HG03159 (cell line): ENCODE measurements around the gene ISYNA1.

Experiments used
- ATAC-seq: cut with Tn5 transposase; IDR thresholded peaks from one replicate; pipeline ENCODE4 v1.9.1; 2021; ENCODE audit warnings: mild to moderate bottlenecking, moderate library complexity; ENCODE audit not compliant: unreplicated experiment

ISYNA1 gene

DNA sequence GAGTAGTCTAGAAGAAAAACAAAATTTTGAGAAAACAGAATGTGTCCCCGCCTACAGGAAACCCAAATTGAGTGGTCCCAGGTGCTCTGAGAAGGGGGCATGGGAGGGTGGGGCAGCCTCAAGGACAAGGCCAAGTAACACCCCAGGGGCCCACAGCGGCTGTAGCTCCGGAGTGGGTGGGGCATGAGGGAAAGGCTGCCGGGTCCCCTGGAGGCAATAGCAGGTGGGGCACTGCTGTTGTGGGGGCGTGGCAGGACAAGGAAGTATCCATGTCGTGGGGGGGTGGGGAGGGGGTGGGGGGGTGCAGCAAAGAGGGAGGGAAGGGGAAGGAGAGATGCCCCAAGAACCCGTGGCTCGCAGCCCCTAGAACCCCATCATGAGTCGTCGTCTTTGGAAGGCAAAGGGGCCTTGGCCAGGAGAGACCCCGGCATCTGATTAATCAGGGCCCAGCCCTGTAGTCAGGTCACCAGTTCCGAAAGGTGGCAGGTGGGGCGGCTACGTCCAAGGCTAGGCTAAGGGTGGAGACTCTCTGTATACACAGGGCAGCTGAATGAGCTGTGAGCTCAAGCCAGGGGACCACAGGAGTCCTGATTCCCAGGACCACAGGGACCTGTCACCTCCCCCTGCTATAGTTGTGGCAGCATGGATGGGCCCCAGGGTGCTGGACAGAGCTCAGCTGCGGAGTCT is 7.5 kb upstream of the ISYNA1 start:
- ATAC-seq: no peak

DNA sequence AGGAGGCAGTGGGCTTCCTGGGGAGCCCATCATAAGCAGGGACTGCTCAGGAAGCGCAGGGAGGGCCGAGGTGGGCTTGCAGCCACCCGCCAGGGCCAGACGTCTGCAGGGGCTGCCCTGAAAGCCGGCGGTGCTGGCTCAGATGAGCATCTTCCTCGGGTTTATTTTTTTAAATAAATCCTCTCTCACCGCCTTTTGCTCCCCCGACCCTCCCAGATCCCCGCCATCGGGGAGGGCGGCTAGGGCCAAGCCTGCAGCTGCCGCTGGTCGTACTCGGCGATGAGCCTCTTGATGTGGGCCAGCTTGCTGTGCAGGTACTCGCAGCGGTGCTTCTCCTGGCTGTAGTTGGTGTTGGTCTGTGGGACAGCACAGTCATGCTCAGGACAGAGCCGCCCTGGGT is 6.6 kb upstream of the ISYNA1 start:
- ATAC-seq: no peak

DNA sequence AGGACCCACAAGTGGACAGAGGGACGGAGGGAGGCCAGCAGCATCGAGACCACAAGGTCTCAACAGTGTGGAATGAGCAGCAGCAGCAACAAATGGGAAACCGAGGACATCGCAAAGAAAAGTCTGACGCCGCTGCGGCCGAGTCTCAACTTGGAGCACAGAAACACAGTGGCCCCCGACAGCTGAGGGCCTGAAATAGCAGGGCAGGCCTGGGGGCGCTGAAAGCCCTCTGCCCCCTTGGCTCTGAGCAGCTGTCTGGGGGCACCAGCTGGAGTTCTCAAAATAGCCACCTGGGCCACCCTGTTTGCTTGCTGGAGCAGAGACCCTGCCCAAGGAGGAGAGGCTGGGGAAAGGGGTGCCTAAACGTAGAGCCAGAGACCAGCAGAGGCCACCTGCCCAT is 5.9 kb upstream of the ISYNA1 start:
- no peak for ATAC-seq

DNA sequence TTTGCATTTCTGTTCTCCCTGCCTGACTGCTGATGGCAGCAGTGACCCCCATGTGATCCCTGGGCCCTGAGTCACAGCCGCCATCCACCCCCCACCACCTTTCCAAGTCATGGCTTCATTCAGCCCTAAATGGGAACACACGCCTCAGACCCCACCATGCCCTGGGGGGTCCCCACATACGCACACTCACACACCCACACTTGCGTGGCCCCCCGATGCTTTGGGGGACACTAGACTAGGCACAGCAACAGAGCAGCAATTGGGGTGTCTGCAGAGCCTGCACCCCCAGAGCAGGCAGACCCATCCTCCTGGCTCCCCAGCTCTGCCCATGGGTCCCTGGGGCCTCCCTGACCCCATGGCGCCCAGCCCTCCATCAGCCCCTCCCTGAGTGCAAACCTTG is 5.5 kb upstream of the ISYNA1 start:
- no peak for ATAC-seq

DNA sequence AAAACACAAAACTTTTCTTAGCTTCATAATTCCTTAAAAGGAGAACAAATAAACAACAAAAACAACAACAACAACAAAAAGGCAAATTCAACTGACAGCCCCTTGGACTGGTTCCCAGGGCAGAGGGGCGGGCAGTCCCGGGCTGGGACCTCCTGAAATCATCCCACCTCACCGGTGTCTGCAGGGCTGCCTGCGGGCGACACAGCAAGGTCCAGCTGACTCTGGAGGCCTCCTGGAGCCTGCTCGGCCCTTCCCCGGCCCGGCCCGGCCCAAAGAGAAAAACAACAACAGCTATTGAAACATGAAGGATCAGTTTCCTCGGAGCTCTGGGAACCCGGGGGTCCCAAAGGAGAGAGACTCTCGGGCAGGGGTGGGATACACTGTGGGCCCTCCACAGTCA is 5.0 kb upstream of the ISYNA1 start:
- ATAC-seq: no peak

DNA sequence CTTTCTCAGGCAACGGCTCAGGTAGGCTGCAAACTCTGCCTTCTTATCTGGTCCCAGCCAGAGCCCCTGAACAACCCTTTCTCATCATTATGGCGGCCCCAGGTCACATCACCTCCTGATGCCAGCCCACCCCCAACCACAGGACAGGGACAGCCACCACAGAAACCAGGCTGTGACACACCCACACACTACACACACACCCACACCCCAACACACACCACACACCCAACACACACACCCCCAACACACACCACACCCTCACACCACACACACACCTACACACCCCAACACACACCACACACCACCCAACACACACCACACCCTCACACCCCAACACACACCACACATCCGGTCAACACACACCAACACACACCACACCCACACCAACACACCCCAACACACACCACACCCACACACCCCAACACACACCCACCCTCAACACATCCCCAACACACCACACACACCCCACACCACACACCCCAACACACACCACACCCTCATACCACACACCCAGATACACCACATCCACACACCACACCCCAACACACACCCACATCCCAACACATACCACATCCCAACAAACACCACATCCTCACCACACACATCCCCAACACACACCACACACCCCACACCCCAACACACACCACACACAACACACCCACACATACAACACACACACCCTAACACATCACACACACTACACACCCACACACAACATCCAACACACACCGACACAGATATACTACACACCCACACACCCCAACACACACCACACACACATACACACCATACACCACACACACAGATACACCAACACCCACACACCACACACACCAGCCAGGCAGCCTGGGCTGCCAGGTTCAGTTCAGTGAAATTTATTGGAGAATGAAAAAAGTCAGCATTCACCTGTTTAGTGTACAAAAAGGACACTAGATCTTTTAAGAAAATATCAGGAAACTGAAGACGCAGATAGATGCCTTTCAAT is 4.2 kb upstream of the ISYNA1 start:
- ATAC-seq: no peak

DNA sequence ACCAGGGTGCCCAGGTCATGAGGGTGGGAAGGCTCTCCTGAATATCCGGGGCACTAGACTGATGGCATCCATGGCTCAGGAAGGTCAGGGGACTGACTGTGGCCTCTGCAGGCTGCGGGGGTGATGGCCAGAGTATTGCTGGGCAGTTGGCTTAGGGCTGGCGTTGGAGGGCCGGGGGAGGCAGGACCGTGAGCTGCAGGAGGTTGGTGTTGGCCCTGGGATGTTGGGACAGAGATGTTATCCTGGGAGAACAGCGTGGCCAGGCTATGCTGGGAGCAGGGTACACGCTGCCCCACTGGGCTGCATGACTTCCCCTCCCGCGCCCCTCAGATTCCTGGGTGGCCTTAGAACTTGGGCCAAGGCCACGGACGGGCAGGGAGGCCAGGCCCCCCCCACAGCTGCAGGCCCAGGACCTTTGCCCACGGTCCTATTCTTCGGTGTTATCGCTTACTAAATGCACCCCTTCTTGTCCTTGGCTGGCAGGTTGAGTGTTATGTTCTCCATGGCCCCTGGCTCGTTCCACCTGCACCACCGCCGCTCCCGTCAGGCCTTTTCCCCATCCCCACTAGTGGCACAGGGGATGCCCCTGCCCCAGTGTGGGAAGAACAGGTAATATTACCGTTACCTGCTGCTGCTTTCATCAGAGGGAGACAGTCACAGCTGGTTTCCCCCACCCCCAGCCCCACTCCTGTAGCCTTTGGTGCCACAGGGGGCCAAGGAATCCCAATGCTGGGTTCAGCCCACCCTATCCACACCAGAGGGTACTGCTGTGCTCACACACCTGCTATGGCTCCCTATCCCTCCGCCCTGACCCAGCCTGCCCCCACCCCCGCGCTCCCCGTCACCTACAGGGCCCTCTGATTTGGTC is 3.2 kb upstream of the ISYNA1 start:
- no peak for ATAC-seq

DNA sequence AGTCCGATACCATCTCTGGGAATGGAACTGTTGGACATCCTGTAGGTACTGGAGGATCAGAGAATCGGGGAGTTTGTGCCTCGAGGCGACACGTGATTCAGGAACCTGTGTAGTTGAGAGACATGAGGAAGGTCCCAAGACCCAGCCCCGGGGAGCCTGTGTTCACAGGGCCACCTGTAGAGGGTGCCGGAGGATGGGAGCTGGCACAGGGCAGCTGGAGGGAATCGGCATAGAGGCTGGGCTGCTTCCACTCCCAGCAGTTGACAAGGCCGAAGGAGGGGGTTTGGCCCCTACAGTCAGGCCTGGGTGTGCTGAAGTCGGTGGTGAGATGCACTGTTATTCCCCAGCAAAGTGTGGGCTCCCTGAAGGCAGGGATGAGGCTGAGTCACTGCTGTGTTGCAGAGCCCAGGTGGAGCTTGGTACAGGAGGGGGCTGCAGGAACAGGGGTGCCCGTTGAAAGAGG is 2.5 kb upstream of the ISYNA1 start:
- ATAC-seq: no peak

DNA sequence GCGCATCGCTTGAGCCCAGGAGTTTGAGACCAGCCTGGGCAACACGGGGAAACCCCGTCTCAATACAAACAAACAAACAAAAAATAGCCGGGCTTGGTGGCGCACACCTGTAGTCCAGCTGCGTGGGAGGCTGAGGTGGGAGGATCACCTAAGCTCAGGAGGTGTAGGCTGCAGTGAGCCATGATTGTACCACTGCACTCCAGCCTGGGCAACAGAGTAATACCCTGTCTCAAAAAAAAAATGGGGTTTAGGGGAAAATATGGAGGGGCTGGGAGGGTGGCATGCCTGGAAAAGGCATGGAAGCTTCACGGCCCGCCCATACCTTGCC is 1.9 kb upstream of the ISYNA1 start:
- ATAC-seq: no peak

DNA sequence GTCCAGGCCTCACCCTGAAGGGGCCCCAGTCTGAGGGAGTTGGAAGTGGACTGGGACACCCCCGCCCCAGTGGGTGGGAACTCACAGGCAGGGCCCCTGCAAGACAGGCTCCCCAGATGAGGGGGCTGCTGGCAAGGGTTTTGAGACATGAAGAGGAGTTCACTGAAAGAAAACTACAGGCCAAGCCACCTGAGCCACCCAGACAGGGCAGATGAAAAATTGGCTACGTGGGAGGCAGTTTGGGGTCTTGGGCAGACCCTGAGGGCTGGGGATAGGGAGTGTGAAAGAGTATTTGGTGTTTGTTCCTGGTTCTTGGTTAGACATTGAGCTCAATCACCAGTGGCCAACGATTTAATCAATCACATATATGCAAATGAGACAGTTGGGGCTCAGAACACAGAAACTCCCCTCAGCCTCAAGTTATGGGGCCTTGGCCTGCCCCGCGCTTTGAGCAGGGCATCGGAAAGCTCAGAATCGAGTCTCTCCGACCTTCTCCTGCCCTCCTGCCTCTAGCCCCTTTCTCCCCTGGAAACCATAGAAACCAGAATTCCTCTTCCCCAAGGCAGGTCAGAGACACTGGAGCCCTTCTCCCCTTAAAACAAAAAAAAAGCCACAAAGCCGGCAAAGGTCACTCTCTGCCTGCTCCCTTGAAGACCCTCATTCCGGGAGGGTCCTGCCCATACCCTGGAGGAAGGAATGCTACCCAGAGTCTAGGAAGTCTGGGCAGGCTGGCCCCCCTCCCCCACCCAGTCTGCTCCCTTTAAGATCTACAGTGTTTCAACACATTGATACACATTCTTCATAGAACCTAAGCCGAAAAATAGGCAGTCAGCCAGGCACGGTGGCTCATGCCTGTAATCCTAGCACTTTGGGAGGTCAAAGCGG is 1.3 kb upstream of the ISYNA1 start:
- ATAC-seq: no peak

DNA sequence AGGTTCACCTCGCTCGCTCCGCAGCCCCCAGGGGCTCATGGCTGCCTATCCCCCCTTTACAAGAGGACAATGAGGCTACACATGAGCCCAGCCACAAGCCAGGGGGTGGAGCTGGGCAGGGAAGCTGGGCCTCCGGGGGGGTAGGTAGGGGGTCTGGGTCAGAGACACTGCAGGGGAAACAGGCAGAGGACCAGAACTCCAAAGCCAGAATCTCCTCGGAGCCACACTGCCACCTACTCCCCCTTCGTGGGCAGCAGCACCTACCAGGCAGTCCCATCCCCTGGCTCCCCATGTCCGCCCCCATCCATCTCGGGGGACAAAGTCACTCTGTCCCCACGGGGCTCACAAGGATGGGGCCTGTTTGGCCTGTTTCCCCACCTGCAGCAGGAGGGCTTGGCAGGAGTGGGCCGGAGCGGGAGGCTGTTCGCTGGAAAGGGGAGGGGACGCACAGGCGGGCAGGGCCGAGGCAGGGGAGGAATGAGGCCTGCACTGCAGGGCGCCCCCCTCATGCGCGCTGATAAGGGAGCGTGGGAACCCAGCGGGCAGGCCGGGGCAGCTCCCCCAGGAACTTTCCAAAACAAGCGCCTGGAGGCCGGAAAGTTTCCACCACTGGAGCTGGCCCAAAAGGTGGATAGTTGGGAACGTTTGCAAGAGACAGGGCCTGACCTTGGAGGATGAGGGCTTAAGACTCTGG is 545 bp upstream of the ISYNA1 start:
- ATAC-seq: no peak

DNA sequence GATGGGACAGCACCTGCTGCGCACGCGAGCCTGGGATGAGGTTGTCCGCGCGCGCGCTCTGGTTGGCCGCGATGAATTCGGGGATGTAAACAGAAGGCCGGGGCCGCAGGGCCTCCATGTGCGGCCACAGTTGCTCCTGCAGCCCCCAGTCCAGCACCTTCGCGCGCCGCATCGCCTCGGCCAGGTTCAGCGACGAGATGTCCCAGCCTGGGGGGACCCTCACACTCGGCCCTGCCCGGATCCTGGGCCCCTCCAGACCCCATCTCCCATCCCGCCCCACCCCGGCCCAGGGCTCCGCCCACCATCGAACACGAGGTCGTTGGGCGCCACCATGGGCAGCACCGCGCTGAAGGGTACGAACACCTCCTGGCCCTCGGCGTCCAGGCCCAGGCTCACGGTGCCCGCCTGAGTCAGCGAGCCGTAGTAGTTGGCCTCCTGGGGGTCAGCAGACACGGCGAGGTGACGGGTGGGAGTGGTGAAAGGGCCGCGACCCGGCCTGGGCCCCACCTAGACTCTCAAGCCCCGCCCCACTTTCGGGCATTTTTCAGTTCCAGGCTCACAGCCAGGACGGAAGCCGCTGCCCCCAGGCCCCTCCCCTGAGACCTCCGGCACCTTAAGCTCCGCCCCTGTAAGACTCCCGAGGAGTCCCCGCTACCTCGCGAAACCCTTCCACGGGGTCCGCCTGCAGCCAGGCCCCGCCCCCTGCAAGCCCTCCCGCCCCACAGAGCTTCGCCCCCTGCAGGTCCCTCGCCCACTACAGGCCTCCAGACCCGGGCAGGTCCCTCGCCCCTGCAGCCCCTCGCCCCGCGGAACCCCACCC is 1.1 kb downstream of the ISYNA1 start:
- ATAC-seq: no peak

DNA sequence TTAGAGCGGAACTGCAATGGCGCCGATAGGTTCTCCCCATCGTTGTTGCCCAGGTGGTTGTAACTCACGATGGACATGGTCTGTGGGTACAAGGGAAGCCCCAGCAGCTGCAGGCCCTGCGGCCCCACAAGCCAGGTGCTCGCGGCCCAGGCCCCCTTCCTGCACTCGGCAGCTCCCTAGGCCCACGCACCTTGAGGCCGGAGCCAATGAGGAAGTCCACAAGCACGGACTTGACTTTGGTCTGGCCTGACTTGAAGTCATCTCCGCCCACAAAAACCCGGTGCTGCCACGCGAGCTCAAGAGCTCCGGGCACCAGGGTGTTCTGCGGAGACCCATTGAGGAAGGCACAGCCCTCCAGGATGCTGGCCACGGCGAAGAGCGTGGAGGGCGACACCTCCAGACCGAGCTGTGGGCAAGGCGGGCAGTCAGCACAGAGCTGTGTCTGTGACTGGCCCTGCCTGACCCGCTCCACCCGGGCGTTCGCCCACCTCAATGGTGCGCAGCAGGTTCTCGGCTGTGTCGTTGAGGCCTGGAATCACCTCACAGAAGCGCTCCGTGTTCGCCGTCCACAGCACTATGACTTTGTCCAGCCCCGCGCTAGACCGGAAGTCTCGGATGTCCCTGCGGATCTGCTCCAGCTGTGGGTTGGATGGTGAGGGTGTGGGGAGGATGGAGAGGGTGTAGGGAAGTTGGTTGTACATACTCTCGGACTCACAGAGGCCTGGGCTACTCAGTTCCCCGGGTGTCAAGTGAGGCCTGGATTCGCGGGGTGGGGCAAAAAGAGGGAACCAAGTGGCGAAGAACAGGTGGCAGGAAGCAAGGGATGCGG is 1.9 kb downstream of the ISYNA1 start:
- no peak for ATAC-seq

DNA sequence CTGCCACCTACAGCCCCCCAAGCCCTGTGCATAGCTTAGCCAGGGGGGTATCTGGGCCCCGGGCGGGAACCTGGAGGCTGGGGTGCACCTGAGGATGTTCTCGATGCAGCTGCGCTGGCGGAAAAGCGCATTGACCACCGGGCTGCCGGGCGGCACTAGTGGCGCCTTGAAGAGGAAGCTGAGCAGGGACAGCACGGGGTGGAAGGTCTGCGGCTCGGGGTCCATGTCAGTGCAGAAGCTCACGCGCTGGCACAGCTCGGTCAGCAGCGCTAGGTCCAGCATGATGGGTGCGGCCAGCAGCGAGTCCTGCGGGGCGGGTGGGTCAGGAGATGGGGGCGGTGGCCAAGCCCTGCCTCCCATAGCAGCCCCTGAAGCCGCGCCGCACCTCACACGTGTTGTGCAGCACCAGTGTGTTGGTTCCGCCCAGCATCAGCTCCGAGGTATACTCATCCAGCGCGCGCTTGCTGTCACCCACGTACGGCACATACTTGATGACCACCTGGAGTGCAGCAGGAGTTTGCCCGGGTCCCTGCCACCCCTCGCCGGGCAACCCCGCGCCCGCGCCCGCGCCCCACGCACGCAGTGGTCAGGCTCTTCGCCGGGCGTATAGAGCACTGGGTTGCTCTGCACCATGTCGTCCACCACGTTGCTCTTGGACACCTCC is 2.6 kb downstream of the ISYNA1 start:
- no peak for ATAC-seq

DNA sequence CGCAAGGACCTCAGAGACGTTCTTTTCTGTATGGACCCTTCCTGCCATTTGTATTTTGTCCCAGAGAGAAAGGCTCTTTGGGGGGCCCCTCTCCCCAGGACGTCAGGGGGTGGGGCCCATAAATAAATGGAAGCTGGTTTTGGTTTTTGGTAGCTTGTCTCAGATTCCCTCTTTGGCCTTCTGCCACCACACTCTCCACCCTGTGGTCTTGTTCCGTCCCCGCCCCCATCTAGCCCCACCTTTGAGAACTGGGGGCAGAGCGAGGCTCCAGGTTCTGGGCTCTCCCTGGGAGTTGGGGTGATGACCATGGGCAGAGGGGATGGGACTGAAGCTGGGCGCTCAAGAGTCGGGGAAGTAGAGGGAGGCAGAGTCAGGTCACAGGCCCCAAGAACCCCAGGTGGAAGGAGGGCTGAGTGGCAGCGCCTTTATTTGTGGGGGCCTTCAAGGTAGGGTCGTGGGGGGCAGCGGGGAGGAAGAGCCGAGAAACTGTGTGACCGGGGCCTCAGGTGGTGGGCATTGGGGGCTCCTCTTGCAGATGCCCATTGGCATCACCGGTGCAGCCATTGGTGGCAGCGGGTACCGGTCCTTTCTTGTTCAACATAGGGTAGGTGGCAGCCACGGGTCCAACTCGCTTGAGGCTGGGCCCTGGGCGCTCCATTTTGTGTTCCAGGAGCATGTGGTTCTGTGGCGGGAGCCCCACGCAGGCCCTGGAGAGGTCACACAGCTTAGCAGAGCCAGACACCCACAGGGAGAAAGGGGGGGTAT is 3.3 kb downstream of the ISYNA1 start:
- ATAC-seq: no peak

DNA sequence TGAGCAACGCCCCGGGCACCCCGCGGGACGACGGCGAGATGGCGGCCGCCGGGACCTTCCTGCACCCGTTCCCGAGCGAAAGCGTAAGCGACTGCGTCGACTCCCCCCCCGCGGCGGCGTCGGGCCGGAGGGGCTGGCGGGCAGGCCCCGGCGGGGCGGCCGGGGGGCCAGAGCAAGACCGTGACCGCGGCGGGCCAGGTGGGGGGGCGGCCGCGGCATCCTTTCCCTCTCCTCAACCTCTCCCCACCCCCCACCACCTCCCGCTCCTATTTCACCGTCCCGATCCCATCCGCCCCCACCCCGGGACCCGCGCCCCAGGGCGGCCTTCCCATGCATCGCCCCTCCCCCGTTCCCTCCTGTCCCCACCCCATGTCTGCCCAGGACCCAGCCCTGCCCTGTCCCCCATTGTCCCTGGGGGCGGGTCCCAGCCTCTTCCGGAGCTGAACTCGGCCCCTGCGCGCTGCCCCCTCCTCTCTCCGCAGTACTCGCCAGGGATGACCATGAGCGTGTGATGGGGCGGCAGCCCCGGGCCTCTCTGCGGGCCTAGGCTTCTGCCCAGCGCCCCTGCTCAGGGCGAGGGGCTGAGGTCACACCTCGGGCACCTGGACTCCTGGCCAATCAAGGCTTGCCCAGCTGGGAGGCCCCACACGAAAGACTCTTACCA is 4.1 kb downstream of the ISYNA1 start:
- ATAC-seq: no peak
